ENCODE results near the gene HBEGF.
"Not testable (repeated sequence)": the region's sequence is repeated elsewhere in the genome, so short reads cannot be mapped to it uniquely, and the experiment has no call there.

HBEGF gene

DNA sequence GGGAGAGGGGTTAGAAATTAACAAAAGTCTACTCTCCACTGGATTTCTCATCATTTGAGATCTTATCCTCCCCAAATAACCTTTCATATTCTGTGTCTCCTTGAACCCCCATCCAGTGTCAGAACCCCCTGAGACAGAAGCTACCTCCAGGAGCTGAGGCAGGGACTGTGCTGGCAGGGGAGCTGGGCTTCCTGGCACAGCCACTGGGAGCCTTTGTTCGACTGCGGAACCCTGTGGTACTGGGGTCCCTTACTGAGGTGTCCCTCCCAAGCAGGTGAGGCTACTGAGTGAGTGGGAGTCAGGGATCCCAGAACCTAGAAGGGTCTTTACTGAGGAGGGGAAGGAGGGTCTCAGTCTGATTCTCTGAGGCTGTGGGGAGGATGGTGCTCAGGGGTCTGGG, 15.5 kb upstream of the HBEGF start:
- in situ Hi-C loops (cut with HindIII; ENCODE audit: low sequenced_read_pairs): no loop called here

DNA sequence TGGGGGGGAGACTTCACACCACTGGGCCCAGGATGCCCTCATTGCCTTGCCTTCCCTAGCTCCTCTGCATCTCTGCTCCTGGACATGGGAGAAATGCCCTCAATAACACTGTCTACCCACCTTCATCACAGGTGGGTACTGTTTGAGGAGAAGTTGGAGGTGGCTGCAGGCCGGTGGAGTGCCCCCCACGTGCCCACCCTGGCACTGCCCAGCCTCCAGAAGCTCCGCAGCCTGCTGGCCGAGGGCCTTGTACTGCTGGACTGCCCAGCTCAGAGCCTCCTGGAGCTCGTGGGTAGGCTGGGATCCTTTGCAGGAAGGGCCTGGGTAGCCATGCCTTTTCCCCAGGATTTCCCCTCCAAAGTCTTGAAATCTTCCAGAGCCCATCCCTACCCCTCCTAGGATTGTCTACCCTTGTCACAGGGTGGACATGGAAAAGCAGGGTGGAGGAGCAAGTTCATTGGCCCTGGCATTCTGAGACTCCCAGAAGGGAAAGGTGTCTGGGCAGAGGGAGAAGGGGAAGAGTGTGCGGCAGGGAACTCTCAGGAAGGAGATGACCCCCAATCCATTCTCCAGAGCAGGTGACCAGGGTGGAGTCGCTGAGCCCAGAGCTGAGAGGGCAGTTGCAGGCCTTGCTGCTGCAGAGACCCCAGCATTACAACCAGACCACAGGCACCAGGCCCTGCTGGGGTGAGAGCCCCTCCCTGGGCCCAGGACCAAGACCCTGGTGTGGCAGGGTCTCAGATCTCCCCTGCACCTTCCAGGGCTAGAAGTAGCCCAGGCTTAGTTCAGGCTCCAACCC, 14.5 kb upstream of the HBEGF start:
- in situ Hi-C loops (cut with HindIII; ENCODE audit: low sequenced_read_pairs): no loop called here

GRCh38 chr5:140360101-140360500, 13.7 kb upstream of the HBEGF start, which contains the start of gene SLC4A9:
Gene SLC4A9 (plus strand): TSS chr5:140360194. CDS start chr5:140360237, 43 bp downstream.
- in situ Hi-C loops (cut with HindIII; ENCODE audit: low sequenced_read_pairs): no loop called here

DNA sequence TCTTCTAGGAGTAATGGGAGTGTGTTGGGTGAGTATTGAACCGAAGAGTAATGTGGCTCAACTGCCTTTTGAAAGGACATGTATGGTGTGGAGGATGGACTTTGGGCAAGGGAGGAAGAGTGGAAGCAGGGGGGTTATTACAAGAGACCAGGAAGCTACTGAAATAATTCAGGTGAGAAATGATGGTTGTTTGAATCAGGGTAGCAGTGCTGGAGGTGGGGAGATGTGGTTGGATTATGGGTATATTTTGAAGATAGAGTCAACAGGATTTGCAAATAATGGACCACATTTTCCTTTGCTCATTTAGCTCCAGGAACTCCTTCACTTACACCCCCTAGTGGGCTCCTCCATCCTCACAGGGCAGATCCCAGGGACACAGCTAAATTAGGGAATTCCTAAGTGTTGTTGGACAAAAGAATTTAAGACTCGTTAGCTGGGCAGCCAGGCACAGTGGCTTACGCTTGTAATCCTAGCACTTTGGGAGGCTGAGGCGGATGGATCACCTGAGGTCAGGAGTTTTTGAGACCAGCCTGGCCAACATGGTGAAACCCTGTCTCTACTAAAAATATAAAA, 12.4 kb upstream of the HBEGF start:
- in situ Hi-C loops (cut with HindIII; ENCODE audit: low sequenced_read_pairs): no loop called here

DNA sequence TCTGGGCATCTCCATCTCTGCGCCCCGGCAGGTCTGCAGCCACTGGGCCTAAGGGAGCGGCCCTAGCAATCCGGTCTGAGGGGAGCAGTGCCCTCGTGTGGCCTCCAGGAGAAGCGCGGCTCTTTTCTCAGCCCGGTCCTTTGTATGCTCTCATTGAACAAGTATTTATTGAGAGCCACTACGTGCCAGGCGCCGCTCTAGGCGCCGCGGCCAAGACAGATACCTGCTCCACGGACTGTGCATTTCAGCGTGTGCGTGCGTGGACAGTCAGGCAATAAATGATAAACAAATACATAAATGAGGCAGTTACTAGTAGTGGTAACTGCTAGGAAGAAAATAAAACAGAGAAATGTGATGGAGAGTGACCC, 11.3 kb upstream of the HBEGF start:
- in situ Hi-C loops (cut with HindIII; ENCODE audit: low sequenced_read_pairs): no loop called here

DNA sequence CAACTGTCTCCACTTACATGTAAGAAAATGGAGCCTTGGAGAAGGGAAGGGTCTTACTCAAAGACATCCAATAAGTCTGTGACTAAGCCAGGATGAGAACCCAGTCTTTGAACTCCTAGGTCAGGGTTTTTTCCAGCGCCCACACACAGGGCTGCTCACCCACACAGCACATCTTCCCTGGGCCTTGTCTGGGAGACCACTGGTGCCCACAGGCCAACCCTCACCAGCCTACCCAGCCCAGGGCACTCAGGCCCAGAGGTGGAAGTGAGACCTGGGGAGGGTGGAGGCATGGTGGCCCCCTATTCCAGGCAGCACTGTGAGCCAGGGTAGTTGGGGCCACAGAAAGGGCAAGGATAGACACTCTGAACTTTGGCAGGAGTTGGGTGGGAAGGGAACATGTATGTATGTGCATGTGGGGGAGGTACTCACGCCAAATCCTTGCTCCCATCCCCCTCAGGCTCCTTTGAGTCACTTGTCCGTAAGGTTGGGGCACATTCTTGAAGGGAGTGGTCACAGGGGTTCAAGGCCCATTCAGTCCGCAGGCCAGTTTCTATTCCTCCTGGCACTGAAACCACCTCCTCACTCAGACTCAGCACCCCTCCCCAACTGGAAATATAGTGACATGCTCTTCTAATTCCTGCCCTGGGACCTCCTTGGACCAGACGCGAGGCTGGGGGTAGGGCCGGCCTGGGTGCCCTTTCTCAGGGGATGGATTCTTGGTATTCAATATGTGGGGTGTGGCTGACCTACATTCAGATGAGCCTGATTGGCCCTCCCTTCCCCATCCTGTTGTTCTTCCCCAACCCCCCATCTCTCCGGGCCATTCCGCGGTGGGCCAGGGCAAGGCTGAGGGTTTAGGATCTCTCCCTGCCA, 10.7 kb upstream of the HBEGF start:
- in situ Hi-C loops (cut with HindIII; ENCODE audit: low sequenced_read_pairs): no loop called here

- in situ Hi-C loops (cut with HindIII; ENCODE audit: low sequenced_read_pairs): no loop called here
Observed at GRCh38 chr5:140355546-140355945, 9.1 kb upstream of the HBEGF start.

DNA sequence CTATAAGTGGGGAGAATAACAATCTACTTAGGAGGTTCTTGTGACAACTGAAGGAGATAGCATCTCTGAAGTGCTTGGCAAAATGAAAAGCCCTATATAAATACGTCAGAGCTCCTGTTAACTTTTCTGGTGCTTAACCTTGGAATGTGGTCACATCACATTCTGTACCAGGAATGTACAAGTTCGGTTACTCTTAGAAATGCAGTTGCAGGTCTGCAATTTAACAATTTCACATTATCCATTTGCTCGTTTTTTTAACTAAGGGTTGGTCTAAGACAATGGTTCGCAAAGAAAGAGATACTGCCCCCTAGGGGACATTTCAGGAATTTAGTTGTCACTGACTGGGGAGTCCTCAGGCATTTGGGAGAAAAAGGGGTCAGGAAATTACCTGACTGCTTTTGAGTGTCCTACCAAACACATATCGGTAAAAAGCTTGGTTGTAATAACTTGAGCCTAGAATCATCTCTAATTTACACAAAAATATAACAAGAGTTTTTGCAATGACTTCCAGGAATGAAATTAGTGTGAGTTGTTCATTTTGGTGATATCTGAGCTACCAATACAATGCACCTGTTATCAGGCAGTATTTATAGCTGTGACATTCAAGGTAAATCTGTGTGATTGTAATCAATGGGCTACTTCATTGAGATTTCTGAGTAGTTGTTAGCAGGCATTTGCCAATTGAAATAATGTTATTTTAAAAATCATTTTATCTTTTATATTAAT, 5.4 kb upstream of the HBEGF start:
- in situ Hi-C loops (cut with HindIII; ENCODE audit: low sequenced_read_pairs): no loop called here

DNA sequence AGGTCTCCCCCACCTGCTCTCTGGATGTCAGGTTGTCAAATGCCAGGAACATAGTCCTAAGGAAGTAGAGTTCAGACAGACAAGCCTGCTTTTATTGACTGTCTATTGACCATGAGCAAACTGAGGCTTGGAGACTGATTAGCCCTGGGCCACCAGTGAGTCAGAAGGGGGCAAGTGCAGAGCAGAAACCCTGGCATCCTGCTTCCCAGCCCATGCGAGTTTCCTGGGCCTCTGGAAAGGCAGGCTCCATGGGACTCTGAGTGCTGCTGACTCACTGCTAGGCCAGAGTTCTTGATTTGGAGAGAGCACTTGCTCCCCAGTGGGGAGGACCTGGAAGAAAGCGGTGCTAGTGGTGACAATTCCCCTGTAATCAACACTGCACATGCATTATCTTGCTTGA, 2.8 kb upstream of the HBEGF start:
- in situ Hi-C loops (cut with HindIII; ENCODE audit: low sequenced_read_pairs): loop anchor here (5.0 kb wide), 1 partner anchor 37 kb away; no protein-coding TSS in a partner anchor

DNA sequence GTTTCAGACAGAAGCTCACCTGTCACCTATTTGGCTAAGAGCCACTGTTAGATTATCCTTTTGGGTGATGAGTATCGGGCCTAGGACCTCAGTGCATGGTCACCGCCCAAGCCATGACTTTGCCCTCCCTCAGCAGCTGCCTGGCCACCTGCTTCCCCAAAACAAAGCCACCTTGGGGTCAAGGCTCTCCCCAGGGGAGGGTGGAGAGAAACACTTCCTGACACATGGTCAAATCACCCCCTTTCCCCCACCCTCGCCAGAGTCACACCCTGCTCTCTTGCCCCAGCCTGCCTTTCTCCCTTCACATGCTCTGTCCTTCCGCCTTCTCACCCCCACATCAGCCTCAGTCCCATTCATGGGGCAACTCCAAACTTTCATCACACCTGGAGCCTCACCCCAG, 1.7 kb upstream of the HBEGF start:
- in situ Hi-C loops (cut with HindIII; ENCODE audit: low sequenced_read_pairs): loop anchor here (5.0 kb wide), 1 partner anchor 36 kb away; no protein-coding TSS in a partner anchor

GRCh38 chr5:140347360-140347759, 957 bp upstream of the HBEGF start:
- in situ Hi-C loops (cut with HindIII; ENCODE audit: low sequenced_read_pairs): loop anchor here (5.0 kb wide), 1 partner anchor 35 kb away; no protein-coding TSS in a partner anchor

GRCh38 chr5:140345919-140346347, 470 bp downstream of the HBEGF start:
- in situ Hi-C loops (cut with HindIII; ENCODE audit: low sequenced_read_pairs): loop anchor here (5.0 kb wide), 1 partner anchor 34 kb away; no protein-coding TSS in a partner anchor

- in situ Hi-C loops (cut with HindIII; ENCODE audit: low sequenced_read_pairs): loop anchor here (5.0 kb wide), 1 partner anchor 33 kb away; no protein-coding TSS in a partner anchor
Observed at GRCh38 chr5:140344683-140345423, 1.6 kb downstream of the HBEGF start.

DNA sequence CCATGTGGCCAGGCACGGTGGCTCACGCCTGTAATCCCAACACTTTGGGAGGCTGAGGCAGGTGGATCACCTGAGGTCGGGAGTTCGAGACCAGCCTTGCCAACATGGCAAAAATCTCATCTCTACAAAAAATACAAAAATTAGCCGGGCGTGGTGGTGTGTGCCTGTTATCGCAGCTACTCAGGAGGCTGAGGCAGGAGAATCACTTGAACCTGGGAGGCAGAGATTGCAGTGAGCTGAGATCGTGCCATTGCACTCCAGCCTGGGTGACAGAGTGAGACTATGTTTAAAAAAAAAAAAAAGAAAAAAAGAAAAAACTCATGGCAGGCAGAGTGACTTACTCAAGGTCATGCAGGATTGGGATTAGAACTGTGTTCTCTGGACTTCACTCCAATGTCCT, 2.6 kb downstream of the HBEGF start:
- in situ Hi-C loops (cut with HindIII; ENCODE audit: low sequenced_read_pairs): not testable (repeated sequence)

DNA sequence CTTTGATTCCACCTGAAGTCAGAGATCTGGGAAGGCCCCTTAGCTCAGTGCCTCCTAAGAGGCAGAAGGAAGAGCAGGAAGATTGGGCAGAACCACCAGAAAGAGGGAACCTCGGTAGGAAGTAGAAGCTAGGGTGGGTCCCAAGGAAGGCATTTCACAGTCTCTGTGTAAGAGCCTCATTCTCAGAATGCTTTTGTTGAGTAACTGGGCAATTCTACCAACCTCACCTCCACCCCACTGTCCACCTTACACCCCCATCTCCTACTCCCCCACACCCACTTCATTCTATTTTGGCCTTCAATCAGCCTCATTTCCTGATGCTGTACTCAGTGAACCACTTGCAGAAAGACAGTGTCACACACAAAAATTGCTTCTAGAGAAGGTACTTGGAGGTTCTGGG, 3.5 kb downstream of the HBEGF start:
- in situ Hi-C loops (cut with HindIII; ENCODE audit: low sequenced_read_pairs): no loop called here

GRCh38 chr5:140342287-140342686, 4.1 kb downstream of the HBEGF start:
- in situ Hi-C loops (cut with HindIII; ENCODE audit: low sequenced_read_pairs): no loop called here

GRCh38 chr5:140341591-140341990, 4.8 kb downstream of the HBEGF start:
- in situ Hi-C loops (cut with HindIII; ENCODE audit: low sequenced_read_pairs): no loop called here

GRCh38 chr5:140340605-140341121, 5.7 kb downstream of the HBEGF start:
- in situ Hi-C loops (cut with HindIII; ENCODE audit: low sequenced_read_pairs): no loop called here

- in situ Hi-C loops (cut with HindIII; ENCODE audit: low sequenced_read_pairs): no loop called here
Observed at GRCh38 chr5:140339636-140340035, 6.8 kb downstream of the HBEGF start.

- in situ Hi-C loops (cut with HindIII; ENCODE audit: low sequenced_read_pairs): no loop called here
Observed at GRCh38 chr5:140338908-140339307, 7.5 kb downstream of the HBEGF start.
